ENCODE measurements around the gene ZDHHC14. TPM values are rescaled to one million over a fixed set of nuclear protein-coding genes. Genes with fewer than 3 reads are reported as not detected.

ZDHHC14 gene
- total RNA-seq, 1 experiment from 2014 or later: 1.7 TPM

- no peaks in the 10 kb centered on the region for H3K9me3 ChIP-seq (ENCODE audit: control insufficient read depth, low read depth, low read length)
- H3K4ac ChIP-seq (ENCODE audit: low read depth, low read length): no peak overlapping the region
- no peak overlapping the region for H4K5ac ChIP-seq (ENCODE audit: insufficient read length, low read depth, low read length)
- H3K79me2 ChIP-seq (ENCODE audit: insufficient read depth, low read length): no peaks in the 10 kb centered on the region
- no peak overlapping the region for H2BK15ac ChIP-seq (ENCODE audit: low read depth, low read length)
- no peak overlapping the region for H2BK5ac ChIP-seq (ENCODE audit: insufficient read length, low read length)
- H4K20me1 ChIP-seq (ENCODE audit: control insufficient read depth, insufficient read depth, insufficient read length): no peaks in the 10 kb centered on the region
- peaks cover 4% of the 10 kb centered on the region for H3K4me1 ChIP-seq (ENCODE audit: insufficient read depth, low read length)
- H2BK20ac ChIP-seq (ENCODE audit: low read depth, low read length, poor library complexity, severe bottlenecking): no peak overlapping the region
- H3K27ac ChIP-seq (ENCODE audit: insufficient read length, low read depth, low read length): no peak overlapping the region
- Mint-ChIP-seq H3K4me1 (peaks cover 19 to 23% of the 10 kb centered on the region in 2 experiments), H3K9me3 (peaks cover 0 to 3% of the 10 kb centered on the region in 2 experiments; a peak in 2 of 5 replicates), H3K36me3 (ENCODE audit: insufficient read depth in 1 of 3, low read depth in 3 of 3) (peaks cover 0 to 3% (median 0%) of the 10 kb centered on the region in 3 experiments; a peak in 2 of 7 replicates), H3K27me3 (ENCODE audit: low read depth) (no peaks in the 10 kb centered on the region; the same call in none of the 2 replicates), H3K4me3 (no peak overlapping the region), H3K27ac (no peak overlapping the region; a peak in 1 of 7 replicates)
- H3K14ac ChIP-seq (ENCODE audit: insufficient read depth, low read length): no peak overlapping the region; the same call in 1 of the 2 replicates
- no peaks in the 10 kb centered on the region for H3K27me3 ChIP-seq (ENCODE audit: insufficient read depth, low read length)
- H3K56ac ChIP-seq (ENCODE audit: insufficient read length, low read depth, low read length): no peak overlapping the region
- no peaks in the 10 kb centered on the region for H3K79me1 ChIP-seq (ENCODE audit: insufficient read depth, low read depth, low read length, poor library complexity, severe bottlenecking)
- no peak for DNase-seq
- no peak overlapping the region for H2AK5ac ChIP-seq (ENCODE audit: insufficient read length, low read length)
- no peak for TF ChIP-seq CTCF (conservative IDR thresholded peaks at IDR 0.05)
- no peak overlapping the region for H3K18ac ChIP-seq (ENCODE audit: insufficient read length, low read depth, low read length)
- H3K23ac ChIP-seq (ENCODE audit: insufficient read length, low read depth, low read length): no peak overlapping the region
- H2BK12ac ChIP-seq (ENCODE audit: insufficient read length, low read depth, low read length): no peak overlapping the region
- no peak overlapping the region for H3K4me2 ChIP-seq (ENCODE audit: insufficient read depth, insufficient read length, low read length)
- no CpG with 5 or more reads among the region's 10 CpGs for WGBS (ENCODE audit: extremely low coverage, insufficient read length, low lambda C conversion rate)
- H4K91ac ChIP-seq (ENCODE audit: insufficient read length, low read depth, low read length): no peak overlapping the region
- H3T11ph ChIP-seq (ENCODE audit: low read length): no peak overlapping the region
- no peak overlapping the region for H4K8ac ChIP-seq (replicated peaks; ENCODE audit: insufficient read length, low read depth, low read length)
- no peak overlapping the region for H2BK120ac ChIP-seq (ENCODE audit: low read depth, low read length, poor library complexity, severe bottlenecking)
- no peaks in the 10 kb centered on the region for H3K23me2 ChIP-seq (ENCODE audit: insufficient read length, low read depth, low read length, poor library complexity, severe bottlenecking)
- H3K9ac ChIP-seq (ENCODE audit: extremely low read depth, insufficient read length, low read length): no peak overlapping the region
- no peak overlapping the region for H2AFZ ChIP-seq (ENCODE audit: low read length)
Measured at GRCh38 chr6:157493576-157493975, 112.6 kb downstream of the ZDHHC14 start.

All from H9 (cell line).